ENCODE data around the gene INAFM2. TPM values are rescaled to one million over a fixed set of nuclear protein-coding genes. Genes with fewer than 3 reads are reported as not detected.

Gene INAFM2
- total RNA-seq, 1 experiment from 2014 or later = 8.8 TPM

DNA sequence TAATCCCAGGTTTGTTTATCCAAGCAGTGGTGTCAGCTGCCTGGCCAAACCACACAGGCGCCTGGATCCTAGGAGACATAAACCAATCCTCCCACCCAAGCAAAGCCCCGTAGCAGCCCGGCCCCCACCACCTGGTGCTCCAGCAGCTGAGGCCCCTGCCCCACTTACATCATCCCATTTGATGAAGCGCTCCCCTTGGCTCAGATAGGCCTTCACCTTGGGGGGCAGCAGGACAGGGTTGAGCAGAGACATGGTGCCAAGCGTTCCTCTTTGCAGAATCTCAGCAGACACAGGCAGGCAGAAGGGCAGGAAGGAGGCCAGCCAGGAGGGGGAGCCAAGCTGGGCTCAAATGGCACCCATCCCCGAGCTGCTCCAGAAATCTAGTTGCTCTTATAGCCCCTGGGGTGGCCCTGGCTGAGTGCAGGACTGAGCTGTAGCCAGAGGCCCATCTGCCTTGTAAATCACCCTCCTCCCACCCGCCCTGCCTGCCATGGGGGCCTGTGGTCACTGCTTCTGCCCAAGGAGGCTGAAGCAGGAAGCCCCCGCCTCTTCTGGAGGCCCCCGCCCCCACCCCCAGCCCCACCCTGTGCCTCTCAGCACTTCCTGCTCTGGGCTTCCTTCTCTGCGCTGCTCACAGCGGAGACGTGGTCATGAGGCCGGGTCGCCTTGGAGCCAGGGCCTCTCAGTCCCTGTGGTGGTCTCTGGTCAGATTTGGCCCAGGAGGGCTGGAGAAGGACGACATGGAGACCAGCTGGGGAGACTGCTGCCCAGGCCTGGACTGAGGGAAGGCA is 15.9 kb upstream of the INAFM2 start, which contains the start of gene PLCB2:
PLCB2 (minus strand) TSS at position 515 of the 791 bp plus-strand sequence; CDS start at position 252, 263 bp downstream.
- ChIA-PET CTCF (interaction anchor here (0.8 to 9.7 kb wide), 8 partner anchors 12 to 114 kb away, joined by 3 to 134 read pairs (median 4); partner anchors contain the start of gene INAFM2), POLR2A (interaction anchor here (1.6 to 2.2 kb wide), 2 partner anchors 16 to 28 kb away, joined by 3 to 6 read pairs; no protein-coding TSS in a partner anchor), RAD21 (ENCODE audit: low non-redundant PET in 1 of 2, low total read pairs in 2 of 2, uncharacterized antibody in 2 of 2, unreplicated experiment in 2 of 2) (interaction anchor here in 1 of 2 experiments (1.0 to 3.5 kb wide), 2 partner anchors 17 to 28 kb away, joined by 3 to 18 read pairs; no protein-coding TSS in a partner anchor)
- no peak for TF ChIP-seq ZFX (IDR thresholded peaks at IDR 0.05)
- TF ChIP-seq, protein P1, sequence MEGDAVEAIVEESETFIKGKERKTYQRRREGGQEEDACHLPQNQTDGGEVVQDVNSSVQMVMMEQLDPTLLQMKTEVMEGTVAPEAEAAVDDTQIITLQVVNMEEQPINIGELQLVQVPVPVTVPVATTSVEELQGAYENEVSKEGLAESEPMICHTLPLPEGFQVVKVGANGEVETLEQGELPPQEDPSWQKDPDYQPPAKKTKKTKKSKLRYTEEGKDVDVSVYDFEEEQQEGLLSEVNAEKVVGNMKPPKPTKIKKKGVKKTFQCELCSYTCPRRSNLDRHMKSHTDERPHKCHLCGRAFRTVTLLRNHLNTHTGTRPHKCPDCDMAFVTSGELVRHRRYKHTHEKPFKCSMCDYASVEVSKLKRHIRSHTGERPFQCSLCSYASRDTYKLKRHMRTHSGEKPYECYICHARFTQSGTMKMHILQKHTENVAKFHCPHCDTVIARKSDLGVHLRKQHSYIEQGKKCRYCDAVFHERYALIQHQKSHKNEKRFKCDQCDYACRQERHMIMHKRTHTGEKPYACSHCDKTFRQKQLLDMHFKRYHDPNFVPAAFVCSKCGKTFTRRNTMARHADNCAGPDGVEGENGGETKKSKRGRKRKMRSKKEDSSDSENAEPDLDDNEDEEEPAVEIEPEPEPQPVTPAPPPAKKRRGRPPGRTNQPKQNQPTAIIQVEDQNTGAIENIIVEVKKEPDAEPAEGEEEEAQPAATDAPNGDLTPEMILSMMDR (IDR thresholded peaks at IDR 0.05 in 2 of 3, conservative IDR thresholded peaks at IDR 0.05 in 1 of 3; ENCODE audit: borderline replicate concordance in 1 of 3, insufficient read depth in 1 of 3, low read depth in 2 of 3, low read length in 2 of 3) = peak in 2 of 3 experiments; percentile 30 to 44; a peak in 3 of 6 replicates
- no peaks in the 10 kb centered on the region for H4K20me1 ChIP-seq (ENCODE audit: insufficient read depth)
- 0 out of 2 replicates have a peak, but pooled peaks cover 6% of the 10 kb centered on the region for H3K27me3 ChIP-seq (ENCODE audit: insufficient read depth, low read length)
- H3K4me2 ChIP-seq (ENCODE audit: low read length) = no peak within 1 kb of the TSS
- H3K4me3 ChIP-seq (replicated peaks in 1 of 2; ENCODE audit: low read depth in 1 of 2, low read length in 2 of 2) = no peak within 1 kb of the TSS
- no peaks in the 10 kb centered on the region for H3K9me2 ChIP-seq (ENCODE audit: insufficient read depth)
- H3K27ac ChIP-seq (ENCODE audit: low read depth, low read length) = no peak within 1 kb of the TSS
- DNase-seq (ENCODE audit: low read depth, low spot score) (no peak), ATAC-seq (peak; percentile 52)
- no peaks in the 10 kb centered on the region for H3K79me2 ChIP-seq (ENCODE audit: insufficient read depth, low read length)
- no peak within 1 kb of the TSS for H2AFZ ChIP-seq (ENCODE audit: low read depth, low read length, poor library complexity, severe bottlenecking)
- peaks cover 2 to 14% of the 10 kb centered on the region in 2 experiments; a peak in 1 of 4 replicates for H3K4me1 ChIP-seq (ENCODE audit: control insufficient read depth in 1 of 2, insufficient read depth in 2 of 2, low read length in 2 of 2)
- intact Hi-C loops (cut with micrococcal nuclease) = no loop called here
- no peaks in the 10 kb centered on the region for H3K9me3 ChIP-seq (ENCODE audit: control insufficient read depth in 1 of 2, insufficient read depth in 1 of 2, low read depth in 1 of 2, low read length in 2 of 2)
- no peak within 1 kb of the TSS for H3K9ac ChIP-seq (ENCODE audit: low read length)
- BruUV-seq (replicated peaks) = no TSS peak
- no peaks in the 10 kb centered on the region for H3K36me3 ChIP-seq (ENCODE audit: control insufficient read depth in 1 of 2, insufficient read depth in 2 of 2, low read length in 2 of 2)

DNA sequence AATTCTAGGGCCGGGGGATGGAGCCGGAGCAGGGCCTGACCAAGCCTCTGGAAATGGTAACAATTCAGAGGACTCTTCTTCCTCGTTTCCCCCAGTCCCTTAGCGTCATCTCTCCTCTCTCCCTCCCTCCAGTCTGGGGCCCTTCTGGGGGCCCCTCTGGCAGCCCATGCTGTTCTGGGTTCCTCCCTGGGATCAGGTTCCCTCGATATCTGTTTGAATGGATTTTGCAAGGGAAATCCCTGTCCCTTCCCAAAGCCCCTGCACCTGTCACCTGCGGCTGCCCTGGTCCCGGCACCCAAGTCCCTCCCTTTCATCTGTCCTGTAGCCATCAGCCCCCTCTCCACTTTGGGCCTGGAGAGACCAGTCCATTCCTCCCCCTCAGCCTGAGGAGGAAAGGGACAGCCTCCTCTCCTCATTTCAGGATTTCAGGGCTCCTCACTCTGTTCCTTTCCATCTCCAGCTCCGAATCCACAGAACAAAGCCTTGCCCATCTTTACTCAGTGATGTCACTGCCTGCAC is 14.1 kb upstream of the INAFM2 start:
- H3K27ac ChIP-seq (ENCODE audit: low read depth, low read length) = no peak overlapping the region
- H3K4me3 ChIP-seq (replicated peaks in 1 of 2; ENCODE audit: low read depth in 1 of 2, low read length in 2 of 2) = no peak overlapping the region
- no peak overlapping the region for H3K9ac ChIP-seq (ENCODE audit: low read length)
- ChIA-PET POLR2A (interaction anchor here (1.8 to 2.2 kb wide), 2 partner anchors 18 to 30 kb away, joined by 5 to 6 read pairs; no protein-coding TSS in a partner anchor), CTCF (interaction anchor here (0.7 to 9.7 kb wide), 19 partner anchors 9 to 264 kb away, joined by 3 to 134 read pairs (median 5); partner anchors contain the start of genes ANKRD63 and PAK6), RAD21 (ENCODE audit: low non-redundant PET in 1 of 2, low total read pairs in 2 of 2, uncharacterized antibody in 2 of 2, unreplicated experiment in 2 of 2) (interaction anchor here (0.9 to 3.5 kb wide), 6 partner anchors 18 to 92 kb away, joined by 3 to 18 read pairs (median 4); no protein-coding TSS in a partner anchor)
- H4K20me1 ChIP-seq (ENCODE audit: insufficient read depth) = no peaks in the 10 kb centered on the region
- BruUV-seq (replicated peaks) = no TSS peak
- DNase-seq (ENCODE audit: low read depth, low spot score) (no peak), ATAC-seq (no peak)
- H3K4me1 ChIP-seq (ENCODE audit: control insufficient read depth in 1 of 2, insufficient read depth in 2 of 2, low read length in 2 of 2) = peaks cover 8 to 25% of the 10 kb centered on the region in 2 experiments; a peak in 3 of 4 replicates
- no peaks in the 10 kb centered on the region for H3K9me3 ChIP-seq (ENCODE audit: control insufficient read depth in 1 of 2, insufficient read depth in 1 of 2, low read depth in 1 of 2, low read length in 2 of 2)
- H3K36me3 ChIP-seq (ENCODE audit: control insufficient read depth in 1 of 2, insufficient read depth in 2 of 2, low read length in 2 of 2) = no peaks in the 10 kb centered on the region
- H3K27me3 ChIP-seq (ENCODE audit: insufficient read depth, low read length) = 0 out of 2 replicates have a peak, but pooled peaks cover 6% of the 10 kb centered on the region
- H3K79me2 ChIP-seq (ENCODE audit: insufficient read depth, low read length) = no peaks in the 10 kb centered on the region
- no peak overlapping the region for H2AFZ ChIP-seq (ENCODE audit: low read depth, low read length, poor library complexity, severe bottlenecking)
- no peak overlapping the region for H3K4me2 ChIP-seq (ENCODE audit: low read length)
- no peaks in the 10 kb centered on the region for H3K9me2 ChIP-seq (ENCODE audit: insufficient read depth)
- intact Hi-C loops (cut with micrococcal nuclease) = no loop called here
- TF ChIP-seq, protein P2, sequence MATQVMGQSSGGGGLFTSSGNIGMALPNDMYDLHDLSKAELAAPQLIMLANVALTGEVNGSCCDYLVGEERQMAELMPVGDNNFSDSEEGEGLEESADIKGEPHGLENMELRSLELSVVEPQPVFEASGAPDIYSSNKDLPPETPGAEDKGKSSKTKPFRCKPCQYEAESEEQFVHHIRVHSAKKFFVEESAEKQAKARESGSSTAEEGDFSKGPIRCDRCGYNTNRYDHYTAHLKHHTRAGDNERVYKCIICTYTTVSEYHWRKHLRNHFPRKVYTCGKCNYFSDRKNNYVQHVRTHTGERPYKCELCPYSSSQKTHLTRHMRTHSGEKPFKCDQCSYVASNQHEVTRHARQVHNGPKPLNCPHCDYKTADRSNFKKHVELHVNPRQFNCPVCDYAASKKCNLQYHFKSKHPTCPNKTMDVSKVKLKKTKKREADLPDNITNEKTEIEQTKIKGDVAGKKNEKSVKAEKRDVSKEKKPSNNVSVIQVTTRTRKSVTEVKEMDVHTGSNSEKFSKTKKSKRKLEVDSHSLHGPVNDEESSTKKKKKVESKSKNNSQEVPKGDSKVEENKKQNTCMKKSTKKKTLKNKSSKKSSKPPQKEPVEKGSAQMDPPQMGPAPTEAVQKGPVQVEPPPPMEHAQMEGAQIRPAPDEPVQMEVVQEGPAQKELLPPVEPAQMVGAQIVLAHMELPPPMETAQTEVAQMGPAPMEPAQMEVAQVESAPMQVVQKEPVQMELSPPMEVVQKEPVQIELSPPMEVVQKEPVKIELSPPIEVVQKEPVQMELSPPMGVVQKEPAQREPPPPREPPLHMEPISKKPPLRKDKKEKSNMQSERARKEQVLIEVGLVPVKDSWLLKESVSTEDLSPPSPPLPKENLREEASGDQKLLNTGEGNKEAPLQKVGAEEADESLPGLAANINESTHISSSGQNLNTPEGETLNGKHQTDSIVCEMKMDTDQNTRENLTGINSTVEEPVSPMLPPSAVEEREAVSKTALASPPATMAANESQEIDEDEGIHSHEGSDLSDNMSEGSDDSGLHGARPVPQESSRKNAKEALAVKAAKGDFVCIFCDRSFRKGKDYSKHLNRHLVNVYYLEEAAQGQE (IDR thresholded peaks at IDR 0.05; ENCODE audit: low read depth) = no peak
- TF ChIP-seq ELF1 (IDR thresholded peaks at IDR 0.05; ENCODE audit: borderline replicate concordance, low read depth) (no peak), ZNF274 (IDR thresholded peaks at IDR 0.05; ENCODE audit: low read depth, low read length) (no peak), SP1 (IDR thresholded peaks at IDR 0.05; ENCODE audit: low read depth) (no peak), JUND (IDR thresholded peaks at IDR 0.05) (no peak), ZFX (IDR thresholded peaks at IDR 0.05) (no peak), RAD21 (IDR thresholded peaks at IDR 0.05; ENCODE audit: low read depth) (no peak), SIN3A (IDR thresholded peaks at IDR 0.05; ENCODE audit: low read depth) (no peak), EZH2phosphoT487 (IDR thresholded peaks at IDR 0.05; ENCODE audit: borderline replicate concordance) (no peak), EZH2 (IDR thresholded peaks at IDR 0.05) (no peak)
- TF ChIP-seq, protein P3, sequence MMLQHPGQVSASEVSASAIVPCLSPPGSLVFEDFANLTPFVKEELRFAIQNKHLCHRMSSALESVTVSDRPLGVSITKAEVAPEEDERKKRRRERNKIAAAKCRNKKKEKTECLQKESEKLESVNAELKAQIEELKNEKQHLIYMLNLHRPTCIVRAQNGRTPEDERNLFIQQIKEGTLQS (IDR thresholded peaks at IDR 0.05) = no peak

Measured in HCT116 (cell line).